GM12873 (cell line): Measurements from ENCODE around the gene CIAO1.

Experiments used
- CTCF ChIP-seq: IDR thresholded peaks from 2 replicates; pipeline ENCODE4 v1.5.1; 2012; ENCODE audit warnings: low read depth, mild to moderate bottlenecking, moderate library complexity, low read length, control low read depth; ENCODE audit not compliant: insufficient read depth; ENCODE audit errors: missing control alignments

CIAO1 gene

GRCh38 chr2:96316999-96317398 lies 51.0 kb downstream of the CIAO1 start:
- TF ChIP-seq CTCF = no peak

GRCh38 chr2:96317584-96317997 lies 51.6 kb downstream of the CIAO1 start:
- TF ChIP-seq CTCF = no peak

- TF ChIP-seq CTCF = no peak
Measured at GRCh38 chr2:96318723-96319122, 52.7 kb downstream of the CIAO1 start.

GRCh38 chr2:96319396-96319795 lies 53.4 kb downstream of the CIAO1 start:
- TF ChIP-seq CTCF = no peak

- no peak for TF ChIP-seq CTCF
Measured at GRCh38 chr2:96320326-96320725, 54.3 kb downstream of the CIAO1 start.

- no peak for TF ChIP-seq CTCF
Measured at GRCh38 chr2:96320728-96321622, 55.0 kb downstream of the CIAO1 start.
